Forelimb muscle (tissue), 1 donor: ENCODE data around the gene LINC00632. TPM values are rescaled to one million over a fixed set of nuclear protein-coding genes. Genes with fewer than 3 reads are reported as not detected.
"Not testable (repeated sequence)": the region's sequence is repeated elsewhere in the genome, so short reads cannot be mapped to it uniquely, and the experiment has no call there.

Source experiments
- DNase-seq: peaks from one replicate; pipeline ENCODE4 v3.0.0-alpha.2; 2013; ENCODE audit warnings: low read depth
- polyA plus RNA-seq: library from polyadenylated mRNA; unstranded; fragments of 120-200 nt; gene quantifications from one replicate; pipeline ENCODE4 v1.2.1, GENCODE V29; 2013; ENCODE audit not compliant: insufficient read length

LINC00632 gene
- 12.5 TPM for polyA plus RNA-seq

DNA sequence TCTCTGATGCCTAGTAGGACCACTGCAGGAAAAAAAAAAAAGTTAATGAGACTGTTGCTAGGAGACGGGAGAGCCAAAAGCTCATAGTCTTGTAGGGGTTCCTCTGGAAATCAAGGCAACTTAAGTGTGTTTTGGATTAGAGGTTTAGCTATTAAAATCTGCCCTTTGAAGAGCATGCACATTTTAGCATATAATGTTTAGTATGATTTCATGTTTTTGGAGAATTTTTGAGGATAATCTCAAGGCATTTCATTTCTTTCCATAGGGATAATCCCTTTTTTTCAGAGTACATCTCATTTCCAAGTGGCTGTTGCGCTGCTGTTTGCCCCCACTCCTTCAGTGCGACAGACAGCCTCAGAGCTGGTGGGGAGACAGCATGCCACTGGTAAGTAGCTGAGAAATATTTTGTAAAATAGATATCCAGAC is at the start of gene LINC00632:
LINC00632 (plus strand) TSS at position 339 of the 426 bp plus-strand sequence.
- DNase-seq, result no peak

DNA sequence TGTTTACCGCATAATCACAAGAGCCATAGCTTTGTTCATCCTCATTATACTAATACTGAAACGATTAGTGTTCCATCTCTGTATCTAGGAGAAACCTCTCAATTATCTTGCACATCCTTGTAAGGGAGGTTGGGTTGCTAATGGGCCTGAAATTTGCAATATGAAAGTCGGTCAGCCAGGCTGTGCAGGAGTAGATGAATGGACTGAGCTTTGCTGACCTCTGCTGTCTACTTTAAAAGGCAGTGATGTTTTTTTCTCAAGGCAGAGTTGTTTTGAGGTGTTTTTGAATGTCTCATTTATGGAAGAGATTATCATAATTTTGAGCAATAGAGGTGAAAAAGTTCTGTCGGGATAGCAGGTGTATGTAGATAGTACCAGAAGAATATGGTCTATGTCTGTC is 47.9 kb upstream of the LINC00632 start:
- DNase-seq, result no peak

DNA sequence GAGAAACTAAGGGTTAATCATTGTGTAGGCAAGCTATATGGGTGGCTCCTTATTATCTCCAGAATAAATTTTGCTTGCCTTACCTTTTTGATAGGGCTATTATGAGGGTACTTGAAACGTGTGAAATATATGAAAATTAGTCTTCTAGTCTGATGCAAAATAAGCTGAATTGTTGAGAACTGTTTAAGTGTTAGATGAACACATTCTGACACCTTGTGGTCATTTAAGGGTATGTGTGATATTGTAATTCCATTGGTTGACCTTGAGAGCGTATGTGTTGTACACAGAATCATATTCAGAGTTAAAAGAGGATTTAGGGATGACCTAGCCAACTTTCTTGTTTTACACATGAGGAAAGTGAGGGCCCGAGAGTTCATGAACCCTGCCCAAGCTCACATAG is 44.6 kb upstream of the LINC00632 start:
- DNase-seq, result peak; percentile 2

DNA sequence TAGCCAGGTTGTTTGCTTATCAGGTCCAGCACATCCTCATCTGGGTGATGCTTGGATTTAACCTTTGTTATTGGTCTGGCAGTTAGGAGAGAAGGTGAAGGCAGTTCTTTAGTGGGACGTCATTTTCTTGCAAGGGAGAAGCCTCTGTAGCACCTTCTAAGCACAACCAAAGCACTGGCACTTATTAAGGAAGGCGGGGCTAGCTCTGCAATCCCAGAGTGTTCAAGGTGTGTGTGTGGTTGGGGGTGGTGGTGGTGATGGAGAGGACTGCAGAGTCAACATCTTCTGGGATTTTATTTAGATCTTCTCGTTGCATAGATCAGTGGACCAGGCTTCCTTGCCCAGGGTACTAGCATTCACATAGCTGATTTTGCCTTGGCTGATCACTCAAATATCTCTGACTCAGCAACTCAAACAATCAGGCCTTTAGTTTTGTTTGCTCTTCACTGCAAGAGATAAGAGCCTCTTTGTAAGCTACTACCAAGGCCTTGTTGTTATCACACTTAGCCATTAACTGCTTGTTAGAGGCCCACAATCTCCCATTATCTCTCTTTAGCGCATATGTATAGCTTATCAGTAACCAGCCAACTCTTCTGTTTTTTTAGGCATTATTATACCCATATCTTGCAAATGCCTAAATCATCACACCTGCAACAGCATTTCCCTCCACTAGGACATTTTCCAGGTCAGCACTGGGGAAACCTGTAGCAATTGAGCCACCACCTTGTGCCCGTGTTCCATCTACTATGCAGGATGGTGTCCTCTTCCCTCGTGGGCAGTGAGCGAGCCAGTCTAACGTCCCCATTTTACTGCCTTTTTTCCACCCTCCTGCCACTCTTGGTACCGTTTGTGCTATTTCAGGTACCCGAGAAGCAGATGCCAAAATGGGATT is 36.5 kb upstream of the LINC00632 start:
- DNase-seq, result no peak

DNA sequence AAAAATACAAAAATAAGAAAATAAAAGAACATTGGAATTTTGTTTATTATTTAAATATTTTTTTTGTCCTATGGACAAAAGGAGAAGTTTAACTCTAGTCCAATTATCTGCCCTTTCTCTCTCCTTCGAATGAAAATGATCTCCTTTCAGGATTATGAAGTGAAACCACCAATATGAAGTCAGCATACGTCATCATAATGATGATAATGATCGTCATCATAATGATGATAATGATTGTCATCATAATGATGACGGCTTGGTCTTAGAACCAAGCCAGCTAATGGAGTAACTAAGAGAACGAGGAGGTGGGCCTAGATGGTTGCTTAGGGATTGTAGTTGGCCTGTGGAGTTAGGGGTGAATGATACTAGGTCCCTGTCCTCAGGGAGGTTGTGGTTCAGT is 21.9 kb upstream of the LINC00632 start:
- DNase-seq, result no peak

DNA sequence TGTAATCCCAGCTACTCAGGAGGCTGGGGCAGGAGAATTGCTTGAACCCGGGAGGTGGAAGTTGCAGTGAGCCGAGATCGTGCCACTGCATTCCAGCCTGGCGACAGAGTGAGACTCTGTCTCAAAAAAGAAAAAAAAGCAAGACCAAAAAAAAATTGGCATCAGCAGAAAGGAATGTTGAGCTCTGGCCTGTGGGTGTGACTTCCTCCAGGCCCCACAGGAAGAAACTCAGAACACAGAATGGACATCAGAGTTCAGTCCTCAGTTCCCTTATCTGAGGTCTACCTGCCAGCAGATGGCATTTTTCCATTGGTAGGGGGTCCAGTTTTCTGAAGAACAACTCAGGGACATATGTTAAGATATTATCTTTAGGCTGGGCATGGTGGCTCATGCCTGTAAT is 18.0 kb upstream of the LINC00632 start:
- not testable (repeated sequence) for DNase-seq

DNA sequence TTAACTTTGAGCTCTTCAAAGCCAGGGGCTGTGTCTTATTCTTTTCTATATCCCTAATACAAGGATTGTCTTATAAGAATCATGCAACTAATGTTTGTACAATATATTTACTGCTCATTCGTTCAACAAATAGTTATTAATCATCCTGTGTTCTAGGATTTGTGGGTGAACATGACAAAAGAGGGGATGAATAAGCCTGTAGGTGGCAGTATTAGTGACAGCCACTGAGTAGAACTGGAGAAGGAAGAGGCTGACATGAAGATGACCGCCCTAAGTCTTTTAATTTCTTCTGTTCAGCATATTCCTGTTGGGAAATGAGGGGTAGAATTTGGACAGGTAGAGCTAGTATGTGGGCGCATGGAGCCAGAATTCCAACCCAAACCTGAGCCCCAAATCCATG is 11.9 kb upstream of the LINC00632 start:
- DNase-seq, result no peak

DNA sequence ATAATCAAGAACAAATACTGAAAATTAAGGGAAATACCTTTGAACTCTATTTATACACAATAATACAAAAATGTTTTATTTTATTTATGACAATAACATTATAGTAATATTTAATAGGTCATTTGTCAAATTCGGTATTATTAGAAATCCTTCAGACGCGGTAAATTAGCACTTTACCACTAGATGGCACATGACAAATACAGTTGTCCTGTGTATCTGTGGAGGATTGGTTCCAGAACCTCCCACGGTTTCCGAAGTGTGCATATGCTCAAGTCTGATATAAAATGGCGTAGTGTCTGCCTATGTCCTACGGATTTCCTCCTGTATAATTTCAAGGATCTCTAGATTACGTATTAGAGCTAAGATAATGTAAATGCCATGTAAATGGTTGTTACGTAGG is 8.1 kb upstream of the LINC00632 start:
- no peak for DNase-seq

DNA sequence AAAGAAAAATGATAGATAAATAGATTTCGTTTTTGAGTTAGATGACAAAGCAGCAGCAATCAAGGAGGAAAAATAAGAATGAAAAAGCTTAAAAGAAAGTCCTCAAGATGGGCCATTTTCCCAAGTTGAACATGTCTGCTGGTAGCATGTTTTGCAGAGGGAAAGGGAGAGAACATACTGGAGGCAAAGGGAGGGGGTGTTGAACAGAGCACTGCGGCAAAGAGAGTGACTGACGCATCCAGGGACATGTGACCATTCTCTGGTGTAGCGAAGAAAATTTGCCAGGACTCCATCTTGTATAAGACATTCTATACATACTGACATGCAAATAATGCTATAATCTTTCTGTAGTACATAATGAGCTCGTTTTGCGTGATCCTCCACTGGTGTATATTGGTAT is 1.2 kb downstream of the LINC00632 start:
- DNase-seq, result peak; percentile 50

DNA sequence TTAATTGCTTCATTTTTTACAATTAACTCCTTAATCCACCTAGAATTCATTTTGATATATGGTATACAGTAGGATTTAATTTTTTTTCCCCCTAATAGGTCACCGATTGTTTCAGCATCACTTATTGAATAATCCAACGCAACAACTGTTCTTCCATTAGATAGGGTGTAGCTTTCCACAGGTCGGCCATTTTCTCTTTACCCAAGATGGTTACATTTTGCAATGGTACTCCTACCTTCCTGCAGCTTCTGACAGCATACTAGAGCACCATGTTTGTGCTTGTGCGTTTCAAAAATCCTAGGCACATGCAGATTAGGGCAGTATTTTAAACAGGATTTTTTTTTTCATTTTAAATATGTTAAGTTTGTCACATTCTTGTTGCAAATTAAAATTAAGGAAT is 2.3 kb downstream of the LINC00632 start:
- no peak for DNase-seq

DNA sequence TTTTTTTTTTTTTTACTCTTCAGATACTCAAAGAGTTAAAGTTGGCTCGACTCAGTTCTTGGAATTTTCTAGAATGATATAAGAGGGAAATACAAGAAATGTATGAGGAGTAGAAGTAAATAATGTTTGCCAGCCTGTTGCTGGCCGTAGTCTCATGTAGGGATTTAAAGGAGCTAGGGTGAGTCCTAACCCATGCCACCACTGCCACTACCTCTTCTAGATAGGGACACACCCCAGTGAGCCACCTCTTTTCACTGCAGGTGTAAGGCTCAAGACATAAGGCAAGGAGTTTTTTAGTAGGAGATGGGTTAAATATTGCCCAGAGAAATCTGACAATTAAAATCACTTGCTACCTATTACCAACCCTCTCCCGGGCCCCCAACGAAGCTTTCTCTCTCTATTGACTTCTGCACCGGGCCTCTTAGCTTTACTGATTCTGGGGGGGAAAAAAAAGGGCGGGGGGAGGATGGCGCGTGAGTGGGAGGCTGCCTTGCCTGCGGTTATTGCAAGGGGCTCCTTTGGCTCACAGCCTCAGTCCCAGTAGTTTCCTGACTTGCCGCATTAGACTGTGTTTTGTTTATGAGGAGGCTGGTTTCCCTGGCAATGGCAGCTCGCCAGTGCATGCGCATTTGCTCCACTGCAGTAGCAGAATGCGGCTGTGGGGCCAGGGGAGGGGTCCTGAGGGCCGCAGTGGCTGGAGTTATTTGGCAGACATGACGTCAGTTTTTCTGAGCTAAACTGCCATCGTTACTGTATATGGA is 3.0 kb downstream of the LINC00632 start:
- peak; percentile 57 for DNase-seq

DNA sequence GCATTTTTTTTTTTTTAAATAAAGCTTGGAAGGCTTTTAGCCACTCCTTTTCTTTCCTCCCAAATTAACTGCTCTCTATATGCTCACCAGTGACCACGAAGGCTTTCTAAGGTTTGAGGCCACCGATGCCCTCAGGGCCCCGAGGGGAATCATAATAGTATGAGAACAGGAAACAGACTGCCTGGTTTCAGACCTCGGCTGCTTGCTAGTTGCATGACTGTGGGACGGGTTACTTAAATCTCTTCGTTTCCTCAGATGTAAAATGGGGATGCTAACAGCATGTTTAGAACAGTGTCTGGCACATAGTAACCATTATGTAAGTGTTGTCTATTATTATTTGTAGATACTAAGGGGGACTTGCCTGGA is 3.6 kb downstream of the LINC00632 start:
- DNase-seq, result no peak

DNA sequence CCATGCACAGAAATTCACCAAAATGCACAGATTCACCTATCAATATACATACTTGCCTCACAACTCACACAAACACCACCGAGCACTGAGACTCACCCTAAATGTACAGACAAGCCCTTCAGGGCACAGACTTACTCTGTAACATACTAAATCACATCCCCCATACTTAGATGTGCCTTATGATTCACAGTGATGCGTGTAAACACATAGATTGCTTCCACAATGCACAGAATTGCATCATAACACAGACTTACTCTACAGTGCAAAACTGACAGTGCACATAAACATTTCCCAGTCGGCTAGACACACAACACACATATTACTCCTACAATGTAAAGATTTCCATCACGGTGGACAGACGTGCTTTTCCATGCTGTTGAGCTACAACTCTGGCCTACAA is 6.2 kb downstream of the LINC00632 start:
- DNase-seq, result no peak

DNA sequence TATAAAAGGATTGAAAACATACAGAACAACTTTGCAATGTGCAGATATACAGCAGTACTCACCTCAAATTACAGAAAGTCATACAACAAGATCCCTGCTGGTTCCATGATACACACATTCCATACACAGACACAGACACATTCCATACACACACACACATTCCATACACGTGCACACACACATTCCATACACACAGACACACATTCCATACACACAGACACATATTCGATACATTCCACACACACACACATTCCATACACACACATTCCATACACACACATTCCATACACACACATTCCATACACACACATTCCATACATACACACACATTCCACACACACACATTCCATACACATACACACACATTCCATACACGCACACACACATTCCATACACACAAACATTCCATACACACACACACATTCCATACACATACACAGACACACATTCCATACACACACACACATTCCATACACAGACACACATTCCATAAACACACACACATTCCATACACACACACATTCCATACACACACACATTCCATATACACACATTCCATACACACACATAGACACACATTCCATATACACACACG is 13.7 kb downstream of the LINC00632 start:
- DNase-seq, result no peak

DNA sequence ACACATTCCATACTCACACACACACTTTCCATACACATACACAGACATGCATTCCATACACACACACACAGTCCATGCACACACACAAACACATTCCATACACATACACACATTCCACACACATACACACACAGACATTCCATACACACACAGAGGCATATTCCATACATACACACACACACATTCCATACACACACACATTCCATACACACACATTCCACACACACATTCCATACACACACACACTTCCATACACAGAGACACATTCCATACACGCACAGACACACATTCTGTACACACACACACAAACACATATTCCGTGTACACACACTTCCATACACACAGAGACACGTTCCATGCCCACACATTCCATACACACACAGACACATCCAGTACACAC is 14.8 kb downstream of the LINC00632 start:
- no peak for DNase-seq

DNA sequence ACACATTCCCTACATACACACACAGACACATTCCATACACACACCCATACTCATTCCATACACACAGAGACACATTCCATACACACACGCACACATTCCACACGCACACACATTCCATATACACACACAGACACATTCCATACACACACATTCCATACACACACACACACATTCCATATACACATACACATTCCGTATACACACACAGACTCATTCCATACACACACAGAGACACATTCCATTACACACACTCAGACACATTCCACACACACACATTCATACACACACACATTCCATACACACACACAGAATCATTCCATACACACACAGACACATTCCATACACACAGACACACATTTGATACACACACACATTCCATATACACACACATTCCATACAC is 15.2 kb downstream of the LINC00632 start:
- DNase-seq, result no peak

DNA sequence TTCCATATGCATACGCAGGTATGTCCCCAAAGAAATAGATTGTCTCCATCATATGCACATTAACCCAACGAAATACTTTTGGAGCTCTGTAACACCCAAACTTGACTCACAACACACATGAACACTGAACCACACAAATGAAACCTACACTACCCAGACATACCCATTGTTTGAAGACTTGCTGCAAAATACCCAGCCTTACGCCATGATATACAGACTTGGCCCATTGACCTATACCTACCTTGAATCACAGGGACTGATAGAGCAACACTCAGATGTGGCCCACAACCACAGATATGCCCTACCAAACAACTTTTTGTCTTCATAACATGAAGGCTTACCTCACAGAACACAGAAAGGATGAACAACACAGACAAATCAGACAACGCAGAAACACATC is 15.9 kb downstream of the LINC00632 start:
- no peak for DNase-seq

DNA sequence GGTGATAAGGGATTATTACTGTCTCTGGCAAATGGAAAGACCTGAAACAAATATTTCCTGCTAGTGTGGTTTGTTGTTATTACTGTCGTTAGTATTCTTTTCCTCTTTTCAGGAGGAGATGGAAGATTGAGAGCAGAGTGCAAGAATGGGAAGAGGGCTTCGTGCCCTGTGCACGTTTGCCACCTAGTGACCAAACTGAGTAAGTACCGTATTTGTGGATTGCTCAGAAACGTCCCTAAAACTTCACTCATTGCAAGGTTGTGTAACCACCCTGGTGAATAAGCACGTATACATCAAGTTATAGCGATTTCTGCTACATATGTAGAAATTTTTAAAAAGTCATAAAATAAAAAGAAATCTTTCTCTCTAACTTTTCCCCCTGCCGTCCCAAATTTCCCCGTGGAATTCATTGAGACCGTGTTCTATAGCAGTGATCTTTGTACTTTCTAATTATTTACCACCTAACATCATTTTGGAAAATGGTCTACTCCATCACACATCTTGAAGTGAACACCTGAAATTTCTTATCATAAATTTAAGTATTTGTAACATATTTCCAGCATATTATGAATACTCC is 24.3 kb downstream of the LINC00632 start:
- DNase-seq, result peak; percentile 19

DNA sequence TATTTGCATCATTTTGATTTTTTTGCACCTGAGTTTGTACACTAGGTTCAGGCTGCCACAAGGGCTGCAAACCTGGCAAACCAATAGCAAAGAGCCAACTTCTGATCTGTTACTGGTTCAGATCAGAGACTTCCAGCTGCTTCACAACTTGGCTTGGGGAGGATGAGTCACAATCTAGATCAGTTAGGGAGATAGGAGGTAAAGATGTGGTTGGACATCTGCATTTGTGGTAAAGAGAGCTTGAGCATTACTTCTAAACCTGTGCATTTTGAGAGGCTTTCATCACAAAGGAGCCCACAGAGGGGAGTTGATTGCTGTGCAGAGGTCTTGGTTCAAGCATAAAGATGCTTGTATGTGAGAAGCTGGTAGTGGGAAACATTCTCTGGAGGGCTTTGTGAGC is 34.5 kb downstream of the LINC00632 start:
- no peak for DNase-seq

DNA sequence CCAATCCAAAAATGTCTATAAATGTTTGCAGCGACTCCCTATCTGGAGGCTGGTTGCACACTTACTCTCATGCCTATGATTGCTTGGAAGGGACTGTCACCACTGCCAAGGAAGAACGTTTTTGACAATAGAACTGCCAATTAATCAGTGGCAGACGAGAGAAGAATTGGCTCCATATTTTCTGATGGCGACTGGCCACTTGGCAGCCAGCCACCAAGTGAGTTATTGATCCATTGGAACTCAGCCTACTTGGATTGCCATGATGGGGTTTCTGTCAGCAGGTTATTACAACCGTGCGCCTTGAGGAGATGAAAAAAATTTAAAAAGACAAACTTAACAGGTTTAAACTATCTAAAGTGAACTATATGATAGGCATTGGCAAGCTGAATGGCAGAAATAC is 47.4 kb downstream of the LINC00632 start:
- DNase-seq, result no peak

DNA sequence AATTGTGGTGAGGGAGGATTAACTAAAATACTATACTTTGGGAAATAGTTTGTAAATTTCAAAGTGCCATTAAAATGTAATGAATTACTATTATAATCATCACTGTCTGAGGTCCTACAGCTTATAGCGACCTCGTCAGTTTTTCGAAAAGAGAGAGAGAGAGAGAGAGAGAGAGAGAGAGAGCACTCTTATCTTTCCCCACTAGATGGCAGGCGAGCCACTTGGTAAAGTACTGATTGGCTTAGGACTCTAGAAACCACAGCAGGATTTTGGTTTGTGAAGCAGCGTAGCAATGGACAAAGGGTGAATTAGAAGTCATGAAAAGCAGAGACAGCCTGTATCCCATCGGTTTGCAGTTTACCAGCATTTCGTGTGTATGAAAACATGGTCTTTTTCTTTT is 52.5 kb downstream of the LINC00632 start:
- DNase-seq, result no peak

DNA sequence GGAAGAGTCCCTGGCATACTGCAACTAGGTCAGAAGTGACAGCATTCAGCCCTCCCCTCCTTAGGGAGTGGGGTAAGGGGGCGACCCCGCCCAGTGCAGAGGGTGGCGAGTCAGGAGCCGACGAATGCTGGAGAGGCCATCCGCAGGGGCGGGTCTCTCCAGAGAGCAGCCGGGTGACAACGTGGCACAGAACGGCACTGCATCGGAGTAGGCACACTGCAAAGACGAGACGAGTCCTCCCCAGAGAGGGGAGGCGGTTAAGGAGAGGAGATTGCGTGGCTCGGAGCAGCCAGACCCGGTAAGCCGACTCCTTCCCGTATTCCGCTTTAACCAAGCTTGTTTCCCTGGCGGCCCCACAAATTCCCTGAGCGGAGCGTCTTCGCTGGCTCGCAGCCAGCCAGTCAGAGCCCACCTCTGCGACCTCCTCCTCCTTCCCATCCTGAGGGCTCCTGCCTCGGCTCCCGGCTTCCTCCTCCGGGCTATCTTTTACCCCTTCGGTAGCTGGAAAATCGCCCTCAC is 54.9 kb downstream of the LINC00632 start:
- no peak for DNase-seq
